WTC11 (cell line): Measurements from ENCODE around the gene HMCN1. TPM values are rescaled to one million over a fixed set of nuclear protein-coding genes. Genes with fewer than 3 reads are reported as not detected.

Experiments used
- ATAC-seq: fragments of 200-7000 bp; cut with Tn5 transposase; 2 replicates; pipeline ENCODE4 v1.10.0; 2021; ENCODE audit warnings: mild to moderate bottlenecking, moderate library complexity
- CTCF ChIA-PET: fragments of 300-600 bp; sonication (Branson Sonifier 250); formaldehyde crosslinking; loops from one replicate; lab custom pipeline; 2021; ENCODE audit warnings: antibody characterized with exemption; lab: Charles Lee
- POLR2A ChIA-PET: fragments of 350-600 bp; sonication (Branson Sonifier 250); formaldehyde crosslinking; loops from one replicate; lab custom pipeline; 2021; ENCODE audit warnings: antibody characterized with exemption; lab: Charles Lee
- DNase-seq: peaks from one replicate; pipeline ENCODE4 v3.0.0; 2021; ENCODE audit warnings: low spot score
- H3K27ac Mint-ChIP-seq: 2 replicates; pipeline ENCODE4 v1.8.0; 2021; ENCODE audit warnings: mixed read lengths
- H3K27me3 Mint-ChIP-seq: 2 replicates; pipeline ENCODE4 v1.8.0; 2021; ENCODE audit warnings: low read depth, mild to moderate bottlenecking, moderate library complexity, mixed read lengths
- H3K36me3 Mint-ChIP-seq: 2 replicates; pipeline ENCODE4 v1.8.0; 2021; ENCODE audit warnings: mixed read lengths
- H3K4me1 Mint-ChIP-seq: 2 replicates; pipeline ENCODE4 v1.8.0; 2022; ENCODE audit warnings: mixed read lengths
- H3K4me3 Mint-ChIP-seq: 2 replicates; pipeline ENCODE4 v1.8.0; 2021; ENCODE audit warnings: mild to moderate bottlenecking, moderate library complexity, mixed read lengths
- H3K9me3 Mint-ChIP-seq: 2 replicates; pipeline ENCODE4 v1.8.0; 2021; ENCODE audit warnings: mixed read lengths
- AR ChIP-seq: fragments of 250-450 bp; sonication (Bioruptor Pico); IDR thresholded peaks from 2 replicates; pipeline ENCODE4 v1.9.0; 2021; ENCODE audit warnings: mild to moderate bottlenecking
- ATF6 ChIP-seq: sonication (generic); formaldehyde crosslinking; IDR thresholded peaks from 2 replicates; pipeline ENCODE4 v1.8.1; 2023; ENCODE audit warnings: mild to moderate bottlenecking, missing genetic modification reagents
- CBFB ChIP-seq: sonication (generic); formaldehyde crosslinking; IDR thresholded peaks from 2 replicates; pipeline ENCODE4 v1.8.1; 2022; ENCODE audit warnings: mild to moderate bottlenecking, low read depth, missing genetic modification reagents
- CTCF ChIP-seq: fragments of 200-600 bp; IDR thresholded peaks from 2 replicates; pipeline ENCODE4 v1.8.0; 2022; ENCODE audit warnings: antibody characterized with exemption
- E2F4 ChIP-seq: sonication (generic); formaldehyde crosslinking; IDR thresholded peaks from 2 replicates; pipeline ENCODE4 v1.8.1; 2022; ENCODE audit warnings: low read depth, mild to moderate bottlenecking, moderate library complexity, missing genetic modification reagents, borderline replicate concordance
- ETV6 ChIP-seq: sonication (generic); formaldehyde crosslinking; IDR thresholded peaks from 2 replicates; pipeline ENCODE4 v1.8.1; 2022; ENCODE audit warnings: mild to moderate bottlenecking, missing genetic modification reagents
- MXD4 ChIP-seq: fragments of 250-450 bp; sonication (Bioruptor Pico); IDR thresholded peaks from 2 replicates; pipeline ENCODE4 v1.8.0; 2021; ENCODE audit warnings: mild to moderate bottlenecking, moderate library complexity, borderline replicate concordance
- NFE2L1 ChIP-seq: sonication (generic); formaldehyde crosslinking; IDR thresholded peaks from 2 replicates; pipeline ENCODE4 v1.8.1; 2023; ENCODE audit warnings: missing genetic modification reagents
- SMAD3 ChIP-seq: sonication (generic); formaldehyde crosslinking; IDR thresholded peaks from 2 replicates; pipeline ENCODE4 v1.8.0; 2022; ENCODE audit warnings: missing genetic modification reagents, mild to moderate bottlenecking, borderline replicate concordance
- SOX15 ChIP-seq: fragments of 250-450 bp; sonication (Bioruptor Pico); IDR thresholded peaks from 2 replicates; pipeline ENCODE4 v1.9.0; 2021; ENCODE audit warnings: mild to moderate bottlenecking
- ZMAT4 ChIP-seq: fragments of 250-450 bp; sonication (Bioruptor Pico); IDR thresholded peaks from 2 replicates; pipeline ENCODE4 v1.9.0; 2021; ENCODE audit warnings: mild to moderate bottlenecking
- ZNF232 ChIP-seq: sonication (generic); formaldehyde crosslinking; IDR thresholded peaks from 2 replicates; pipeline ENCODE4 v1.8.0; 2022; ENCODE audit warnings: mild to moderate bottlenecking, missing genetic modification reagents
- ZNF396 ChIP-seq: fragments of 250-450 bp; sonication (Bioruptor Pico); IDR thresholded peaks from 2 replicates; pipeline ENCODE4 v1.8.0; 2021; ENCODE audit warnings: mild to moderate bottlenecking, moderate library complexity, borderline replicate concordance
- ZNF423 ChIP-seq: fragments of 250-450 bp; sonication (Bioruptor Pico); IDR thresholded peaks from 2 replicates; pipeline ENCODE4 v2.1.2; 2022; ENCODE audit warnings: mild to moderate bottlenecking, moderate library complexity
- total RNA-seq: library from RNA; stranded (reverse); gene quantifications from 3 replicates; pipeline ENCODE4 v1.2.3, GENCODE V29; 2021

Gene HMCN1
- total RNA-seq, 1 experiment from 2014 or later, result 5.6 TPM

- TF ChIP-seq SMAD3 (no peak), NFE2L1 (CRISPR knock-in tag) (no peak), E2F4 (CRISPR knock-in tag) (no peak), ZMAT4 (no peak), MXD4 (CRISPR knock-in tag) (no peak), ZNF396 (CRISPR knock-in tag) (no peak)
- TF ChIP-seq, all 79 proteins: peak for 0
Measured at GRCh38 chr1:186228749-186229148, 494.6 kb downstream of the HMCN1 start (continued).

GRCh38 chr1:186231861-186232436 is 497.8 kb downstream of the HMCN1 start:
- ChIA-PET POLR2A (no interaction called here), CTCF (no interaction called here)
- Mint-ChIP-seq H3K36me3 (no peaks in the 10 kb centered on the region), H3K4me1 (peaks cover 5% of the 10 kb centered on the region), H3K4me3 (no peak overlapping the region), H3K27ac (no peak overlapping the region), H3K9me3 (peaks cover 9% of the 10 kb centered on the region), H3K27me3 (peaks cover 3% of the 10 kb centered on the region; the same call in 1 of the 2 replicates)
- no peak for DNase-seq
- TF ChIP-seq ZNF423 (CRISPR knock-in tag) (no peak), ZNF232 (CRISPR knock-in tag) (no peak), ETV6 (no peak), SOX15 (CRISPR knock-in tag) (no peak), ATF6 (CRISPR knock-in tag) (no peak), CBFB (CRISPR knock-in tag) (no peak), ZMAT4 (no peak), CTCF (no peak), NFE2L1 (CRISPR knock-in tag) (no peak), AR (CRISPR knock-in tag) (no peak)
- ATAC-seq, result no peak
